Effector memory CD8-positive, alpha-beta T cell (primary cell): ENCODE data around the gene CALR.
A peak's percentile ranks its signal among the peaks of the same experiment; 100 is the strongest.
"Not testable (repeated sequence)": the region's sequence is repeated elsewhere in the genome, so short reads cannot be mapped to it uniquely, and the experiment has no call there.

Source experiments
- ATAC-seq: fragments of 150-1000 bp; cut with Tn5 transposase; replicated peaks from 2 replicates; pipeline ENCODE4 v1.10.0; 2021; ENCODE audit warnings: mild to moderate bottlenecking, moderate library complexity
- DNase-seq, 3 experiments: peaks; one replicate each; pipeline ENCODE4 v3.0.0; 2021
- H3K27ac Mint-ChIP-seq, 2 donors: one replicate each; pipeline ENCODE4 v1.8.0; 2022; ENCODE audit warnings: mild to moderate bottlenecking in 2 of 2, mixed read lengths in 2 of 2, moderate library complexity in 2 of 2
- H3K27me3 Mint-ChIP-seq, 2 donors: one replicate each; pipeline ENCODE4 v1.8.0; 2022; ENCODE audit warnings: mixed read lengths in 2 of 2
- H3K36me3 Mint-ChIP-seq: one replicate; pipeline ENCODE4 v1.8.0; 2022; ENCODE audit warnings: mild to moderate bottlenecking, moderate library complexity, mixed read lengths; ENCODE audit not compliant: insufficient read depth
- H3K4me1 Mint-ChIP-seq, 2 donors: one replicate each; pipeline ENCODE4 v1.8.0; 2022; ENCODE audit warnings: low read depth in 2 of 2, mixed read lengths in 2 of 2
- H3K4me3 Mint-ChIP-seq, 2 donors: one replicate each; pipeline ENCODE4 v1.8.0; 2022; ENCODE audit warnings: mild to moderate bottlenecking in 2 of 2, mixed read lengths in 2 of 2, moderate library complexity in 2 of 2
- H3K9me3 Mint-ChIP-seq, 2 donors: one replicate each; pipeline ENCODE4 v1.8.0; 2022; ENCODE audit warnings: mixed read lengths in 2 of 2

Gene CALR

GRCh38 chr19:12939975-12940423 lies 1.6 kb downstream of the CALR start:
- peaks cover 38 to 43% of the 10 kb centered on the region in 2 donors for H3K4me1 Mint-ChIP-seq
- peaks cover 74% of the 10 kb centered on the region for H3K36me3 Mint-ChIP-seq
- peak overlapping the region; percentile 95 to 98 for H3K27ac Mint-ChIP-seq
- no peaks in the 10 kb centered on the region for H3K9me3 Mint-ChIP-seq
- no peaks in the 10 kb centered on the region for H3K27me3 Mint-ChIP-seq
- DNase-seq, result no peak
- H3K4me3 Mint-ChIP-seq, result peak overlapping the region; percentile 93 to 99
- no peak for ATAC-seq

GRCh38 chr19:12940897-12941296 lies 2.5 kb downstream of the CALR start:
- Mint-ChIP-seq H3K4me3 (peak overlapping the region; percentile 93 to 99), H3K36me3 (peaks cover 83% of the 10 kb centered on the region)
- DNase-seq, result no peak

GRCh38 chr19:12943437-12944044 lies 5.1 kb downstream of the CALR start:
- no peaks in the 10 kb centered on the region for H3K27me3 Mint-ChIP-seq
- peaks cover 37 to 52% of the 10 kb centered on the region in 2 donors for H3K4me1 Mint-ChIP-seq
- H3K27ac Mint-ChIP-seq, result peak overlapping the region; percentile 92 to 98
- DNase-seq (no peak), ATAC-seq (no peak)
- peak overlapping the region in 1 of 2 donors; percentile 38 for H3K4me3 Mint-ChIP-seq
- peaks cover 86% of the 10 kb centered on the region for H3K36me3 Mint-ChIP-seq
- H3K9me3 Mint-ChIP-seq, result no peaks in the 10 kb centered on the region

More at GRCh38 chr19:12940897-12941296, 2.5 kb downstream of the CALR start:
- no peaks in the 10 kb centered on the region for H3K27me3 Mint-ChIP-seq
- no peaks in the 10 kb centered on the region for H3K9me3 Mint-ChIP-seq
- peaks cover 43 to 52% of the 10 kb centered on the region in 2 donors for H3K4me1 Mint-ChIP-seq
- ATAC-seq, result no peak
- H3K27ac Mint-ChIP-seq, result peak overlapping the region in 1 of 2 donors; percentile 98

- Mint-ChIP-seq H3K36me3 (peaks cover 86% of the 10 kb centered on the region), H3K27ac (peak overlapping the region; percentile 92 to 98), H3K4me3 (peak overlapping the region in 1 of 2 donors; percentile 96), H3K27me3 (no peaks in the 10 kb centered on the region), H3K9me3 (no peaks in the 10 kb centered on the region), H3K4me1 (peaks cover 31 to 48% of the 10 kb centered on the region in 2 donors)
- DNase-seq (no peak), ATAC-seq (no peak)
Observed at GRCh38 chr19:12944104-12944674, 5.8 kb downstream of the CALR start.

GRCh38 chr19:12945479-12946091 lies 7.2 kb downstream of the CALR start, which contains the start of gene RAD23A:
TSS of gene RAD23A (plus strand) at chr19:12945862. CDS start at chr19:12945949, 87 bp downstream.
- peak within 1 kb of the TSS; percentile 96 to 97 for H3K4me3 Mint-ChIP-seq

GRCh38 chr19:12946092-12946721 lies 7.8 kb downstream of the CALR start:
- H3K9me3 Mint-ChIP-seq, result no peaks in the 10 kb centered on the region
- DNase-seq, result peak in 2 of 3 experiments; percentile 28 to 35
- H3K27me3 Mint-ChIP-seq, result no peaks in the 10 kb centered on the region
- H3K36me3 Mint-ChIP-seq, result peaks cover 79% of the 10 kb centered on the region
- H3K4me1 Mint-ChIP-seq, result peaks cover 20 to 31% of the 10 kb centered on the region in 2 donors
- peak; percentile 53 for ATAC-seq
- H3K4me3 Mint-ChIP-seq, result peak overlapping the region; percentile 96 to 97
- peak overlapping the region; percentile 98 for H3K27ac Mint-ChIP-seq

More at GRCh38 chr19:12945479-12946091, 7.2 kb downstream of the CALR start, which contains the start of gene RAD23A:
- no peaks in the 10 kb centered on the region for H3K9me3 Mint-ChIP-seq
- H3K36me3 Mint-ChIP-seq, result peaks cover 83% of the 10 kb centered on the region
- DNase-seq, result peak; percentile 98 to 99 (median 99)
- H3K27ac Mint-ChIP-seq, result peak within 1 kb of the TSS; percentile 98
- no peaks in the 10 kb centered on the region for H3K27me3 Mint-ChIP-seq
- peaks cover 20 to 34% of the 10 kb centered on the region in 2 donors for H3K4me1 Mint-ChIP-seq
- ATAC-seq, result peak; percentile 85

- peaks cover 20 to 31% of the 10 kb centered on the region in 2 donors for H3K4me1 Mint-ChIP-seq
- ATAC-seq, result no peak
- H3K4me3 Mint-ChIP-seq, result peak overlapping the region; percentile 96 to 97
- no peak for DNase-seq
- H3K27ac Mint-ChIP-seq, result peak overlapping the region; percentile 98
- H3K36me3 Mint-ChIP-seq, result peaks cover 78% of the 10 kb centered on the region
- no peaks in the 10 kb centered on the region for H3K27me3 Mint-ChIP-seq
- H3K9me3 Mint-ChIP-seq, result no peaks in the 10 kb centered on the region
Observed at GRCh38 chr19:12946731-12947496, 8.5 kb downstream of the CALR start.

- no peaks in the 10 kb centered on the region for H3K27me3 Mint-ChIP-seq
- no peaks in the 10 kb centered on the region for H3K9me3 Mint-ChIP-seq
- H3K4me3 Mint-ChIP-seq, result peak overlapping the region in 1 of 2 donors; percentile 33
- peaks cover 77% of the 10 kb centered on the region for H3K36me3 Mint-ChIP-seq
- no peak for DNase-seq
- ATAC-seq, result no peak
- H3K27ac Mint-ChIP-seq, result no peak overlapping the region
- peaks cover 20 to 26% of the 10 kb centered on the region in 2 donors for H3K4me1 Mint-ChIP-seq
Observed at GRCh38 chr19:12947702-12948611, 9.5 kb downstream of the CALR start.

GRCh38 chr19:12948612-12949362 lies 10.4 kb downstream of the CALR start:
- H3K4me1 Mint-ChIP-seq, result peaks cover 15 to 21% of the 10 kb centered on the region in 2 donors

GRCh38 chr19:12949363-12950283 lies 11.2 kb downstream of the CALR start:
- H3K9me3 Mint-ChIP-seq, result no peaks in the 10 kb centered on the region
- no peaks in the 10 kb centered on the region for H3K27me3 Mint-ChIP-seq
- no peak overlapping the region for H3K4me3 Mint-ChIP-seq
- peaks cover 20 to 24% of the 10 kb centered on the region in 2 donors for H3K4me1 Mint-ChIP-seq
- ATAC-seq (no peak), DNase-seq (no peak)
- peaks cover 71% of the 10 kb centered on the region for H3K36me3 Mint-ChIP-seq
- H3K27ac Mint-ChIP-seq, result no peak overlapping the region

More at GRCh38 chr19:12948612-12949362, 10.4 kb downstream of the CALR start:
- Mint-ChIP-seq H3K27me3 (no peaks in the 10 kb centered on the region), H3K9me3 (no peaks in the 10 kb centered on the region), H3K27ac (no peak overlapping the region), H3K4me3 (peak overlapping the region in 1 of 2 donors; percentile 33), H3K36me3 (peaks cover 73% of the 10 kb centered on the region)
- no peak for ATAC-seq
- DNase-seq, result no peak

- not testable (repeated sequence) for H3K9me3 Mint-ChIP-seq, H3K27me3 Mint-ChIP-seq, H3K4me3 Mint-ChIP-seq, ATAC-seq, DNase-seq
- Mint-ChIP-seq H3K4me1 (peaks cover 19 to 28% of the 10 kb centered on the region in 2 donors), H3K27ac (peak overlapping the region in 1 of 2 donors; percentile 12), H3K36me3 (peaks cover 60% of the 10 kb centered on the region)
Observed at GRCh38 chr19:12952050-12952449, 13.6 kb downstream of the CALR start.
